Islet of Langerhans (tissue), 1 donor: ENCODE measurements around the gene ZDBF2.
"Not testable (repeated sequence)": the region's sequence is repeated elsewhere in the genome, so short reads cannot be mapped to it uniquely, and the experiment has no call there.

Source experiments
- FAIRE-seq: peaks from one replicate; lab custom pipeline; 2011; peaks lifted over from hg19 to GRCh38; lab: Jason Lieb, UNC

The ZDBF2 gene

GRCh38 chr2:206323486-206323885, 49.0 kb downstream of the ZDBF2 start:
- FAIRE-seq: no peak

DNA sequence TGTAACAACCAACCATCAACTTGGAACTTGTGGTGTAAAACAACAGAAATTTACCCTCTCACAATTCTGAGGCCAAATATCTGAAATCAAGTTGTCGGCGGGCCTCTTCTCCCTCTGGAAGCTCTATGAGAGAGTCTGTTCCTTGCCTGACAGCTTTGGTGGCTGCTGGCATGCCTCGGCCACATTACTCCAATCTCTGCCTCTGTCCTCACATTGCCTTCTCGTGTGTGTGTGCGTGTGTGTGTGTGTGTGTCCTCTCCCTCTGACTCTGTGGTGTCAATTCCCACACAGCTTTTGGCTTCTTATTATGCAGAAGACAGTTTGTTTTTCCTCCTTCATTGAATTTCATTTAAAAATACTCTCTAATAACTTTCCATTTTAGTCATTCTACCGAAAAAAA, 50.4 kb downstream of the ZDBF2 start:
- no peak for FAIRE-seq

DNA sequence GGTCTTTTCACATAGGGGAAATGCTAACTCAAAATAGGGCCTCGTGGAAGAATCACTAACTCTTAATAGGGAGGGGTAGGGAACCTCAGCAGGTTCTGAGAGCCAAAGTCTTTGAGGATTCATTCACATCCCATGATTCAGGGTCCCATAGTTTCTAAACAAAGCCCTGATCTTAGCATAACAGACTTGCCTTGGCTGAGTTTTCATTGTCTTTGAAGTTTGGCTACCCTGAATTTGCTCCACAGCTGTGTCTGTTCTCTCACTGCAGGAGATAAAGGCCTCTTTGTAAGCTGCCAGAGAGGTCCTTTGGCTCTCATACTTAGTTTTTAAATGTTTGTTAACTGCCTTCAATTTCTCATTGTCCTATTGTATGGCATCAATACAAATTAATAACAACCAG, 54.5 kb downstream of the ZDBF2 start:
- no peak for FAIRE-seq

GRCh38 chr2:206336861-206337260, 62.4 kb downstream of the ZDBF2 start:
- FAIRE-seq: no peak

- no peak for FAIRE-seq
These were observed 63.5 kb downstream of the ZDBF2 start for GRCh38 chr2:206337956-206338355.

DNA sequence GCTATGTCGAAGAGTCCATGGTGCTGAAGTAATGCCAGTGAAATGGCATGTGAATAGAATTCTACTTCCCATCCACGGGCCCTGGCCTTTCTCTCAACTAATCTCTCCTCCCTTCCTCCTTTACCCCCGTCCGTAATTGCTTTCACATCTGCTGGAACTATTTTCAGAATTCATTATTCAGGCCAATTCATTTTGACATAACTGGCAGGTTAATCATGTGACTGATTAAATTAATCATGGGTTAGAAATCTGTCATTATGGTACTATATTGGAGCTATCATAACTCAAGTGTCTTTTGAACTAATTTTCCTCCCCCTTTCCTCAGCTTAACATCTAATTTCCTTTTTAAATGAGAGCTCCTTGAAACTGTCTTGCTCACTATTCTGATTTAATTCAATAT, 66.9 kb downstream of the ZDBF2 start:
- no peak for FAIRE-seq

DNA sequence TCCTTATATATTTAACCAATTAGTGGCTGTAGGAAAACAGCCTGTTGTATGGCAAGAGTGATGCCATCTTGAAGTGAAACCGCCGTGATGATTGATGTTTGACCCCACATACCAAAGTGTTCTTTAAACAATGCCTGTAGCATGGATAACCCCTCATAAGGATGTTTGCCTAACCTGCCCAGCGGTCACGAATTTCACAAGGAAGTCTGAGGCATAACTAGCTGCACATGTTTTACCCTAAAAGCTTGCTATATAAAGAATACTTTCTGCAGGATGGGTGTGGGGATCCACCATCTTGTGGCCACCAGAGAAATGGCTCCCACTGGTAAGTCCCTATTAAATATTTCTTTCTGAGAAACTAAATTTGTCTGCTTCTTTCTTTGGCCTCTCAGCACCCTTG, 68.7 kb downstream of the ZDBF2 start:
- no peak for FAIRE-seq

DNA sequence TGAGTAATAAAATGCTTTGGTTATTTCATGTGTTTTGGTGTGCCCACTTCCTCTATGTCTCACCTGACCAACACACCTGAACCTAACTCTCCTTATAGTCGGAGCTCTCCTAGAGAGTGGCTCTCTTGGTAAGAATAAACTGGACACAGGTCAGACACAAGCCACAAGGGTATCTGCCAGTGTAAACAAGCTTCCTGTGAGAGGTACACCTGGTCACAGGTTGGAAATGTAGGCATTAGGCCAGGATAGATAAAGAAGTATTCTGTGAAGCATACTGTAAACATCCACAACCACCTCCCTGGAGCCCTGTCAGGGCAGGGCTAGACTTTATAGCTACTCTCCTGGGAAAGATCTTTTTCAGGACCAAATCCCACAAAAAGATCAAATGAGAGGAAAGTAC, 69.4 kb downstream of the ZDBF2 start:
- FAIRE-seq: no peak

DNA sequence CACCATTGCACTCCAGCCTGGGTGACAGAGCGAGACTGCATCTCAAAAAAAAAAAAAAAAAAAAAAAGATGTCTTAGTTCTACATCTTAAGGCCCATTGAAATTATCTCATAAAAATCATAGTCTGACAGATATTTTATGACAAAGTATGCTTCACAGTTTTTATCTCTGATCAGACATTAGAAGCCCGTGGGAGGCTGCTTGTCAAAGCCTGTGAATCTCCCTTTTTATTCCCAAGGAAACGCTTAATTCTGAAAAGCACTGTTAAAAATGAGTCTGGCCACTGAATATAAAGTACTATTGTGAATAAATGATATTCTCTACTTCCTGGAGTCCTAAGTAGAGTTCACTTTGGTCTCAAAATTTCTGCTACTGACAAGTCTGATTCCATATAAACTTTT, 71.1 kb downstream of the ZDBF2 start:
- no peak for FAIRE-seq

GRCh38 chr2:206349375-206349774, 74.9 kb downstream of the ZDBF2 start:
- no peak for FAIRE-seq

GRCh38 chr2:206352571-206352970, 78.1 kb downstream of the ZDBF2 start:
- FAIRE-seq: no peak

DNA sequence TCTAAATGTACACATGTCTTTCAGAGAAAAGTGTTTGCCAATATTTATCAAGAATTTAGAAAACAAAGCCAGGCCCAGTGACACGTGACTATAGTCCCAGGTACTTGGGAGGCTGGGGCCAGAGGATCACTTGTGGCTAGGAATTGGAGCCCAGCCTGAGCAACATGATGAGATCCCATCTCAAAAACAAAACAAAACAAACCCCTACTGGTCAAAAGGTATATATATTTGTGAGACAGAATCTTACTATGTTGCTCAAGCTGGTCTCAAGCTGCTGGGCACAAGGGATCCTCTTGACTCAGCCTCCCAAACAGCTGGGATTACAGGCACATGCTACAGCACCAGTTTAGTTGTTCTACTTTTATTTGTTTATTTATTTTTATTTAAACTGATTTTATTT, 79.2 kb downstream of the ZDBF2 start:
- FAIRE-seq: no peak

DNA sequence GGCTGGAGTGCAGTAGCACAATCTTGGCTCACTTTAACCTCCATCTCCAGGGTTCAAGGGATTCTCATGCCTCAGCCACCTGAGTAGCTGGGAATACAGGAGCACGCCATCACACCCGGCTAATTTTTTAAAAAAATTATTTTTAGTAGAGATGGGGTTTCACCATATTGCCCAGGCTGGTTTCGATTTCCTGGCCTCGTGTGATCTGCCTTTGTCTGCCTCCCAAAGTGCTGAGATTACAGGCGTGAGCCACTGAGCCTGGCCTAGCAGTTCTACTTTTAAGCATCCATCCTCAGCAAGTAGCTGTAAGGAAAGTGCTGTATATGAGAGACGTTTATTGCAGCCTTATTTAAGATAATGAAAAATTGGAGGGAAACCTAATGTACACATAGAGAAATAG, 79.7 kb downstream of the ZDBF2 start:
- FAIRE-seq: no peak

DNA sequence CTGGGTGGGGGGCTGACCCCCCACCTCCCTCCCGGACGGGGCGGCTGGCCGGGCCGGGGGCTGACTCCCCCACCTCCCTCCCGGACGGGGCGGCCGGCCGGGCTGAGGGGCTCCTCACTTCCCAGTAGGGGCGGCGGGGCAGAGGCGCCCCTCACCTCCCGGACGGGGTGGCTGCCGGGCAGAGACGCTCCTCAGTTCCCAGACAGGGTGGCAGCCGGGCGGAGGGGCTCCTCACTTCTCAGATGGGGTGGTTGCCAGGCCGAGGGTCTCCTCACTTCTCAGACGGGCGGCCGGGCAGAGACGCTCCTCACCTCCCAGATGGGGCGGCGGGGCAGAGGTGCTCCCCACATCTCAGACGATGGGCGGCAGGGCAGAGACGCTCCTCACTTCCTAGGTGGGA, 82.4 kb downstream of the ZDBF2 start:
- FAIRE-seq: not testable (repeated sequence)

DNA sequence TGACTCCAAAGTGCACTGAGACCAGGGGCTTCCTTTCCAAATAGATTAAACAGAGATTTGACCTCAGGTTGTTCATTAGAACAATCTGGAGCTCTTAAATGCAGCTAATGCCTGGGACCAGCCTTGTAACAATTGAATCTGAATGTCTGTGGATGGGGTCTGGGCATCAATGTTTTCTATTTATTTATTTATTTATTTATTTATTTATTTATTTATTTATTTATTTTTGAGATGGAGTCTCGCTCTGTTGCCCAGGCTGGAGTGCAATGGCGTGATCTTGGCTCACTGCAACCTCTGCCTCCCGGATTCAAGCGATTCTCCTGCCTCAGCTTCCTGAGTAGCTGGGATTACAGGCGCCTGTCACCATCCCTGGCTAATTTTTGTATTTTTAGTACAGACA, 86.4 kb downstream of the ZDBF2 start:
- FAIRE-seq: not testable (repeated sequence)

GRCh38 chr2:206361407-206362045, 87.1 kb downstream of the ZDBF2 start:
- FAIRE-seq: no peak
